Fibroblast of skin of back (primary cell): Measurements from ENCODE around the gene PLA2G10. TPM values are rescaled to one million over a fixed set of nuclear protein-coding genes. Genes with fewer than 3 reads are reported as not detected.
"Not testable (repeated sequence)": the region's sequence is repeated elsewhere in the genome, so short reads cannot be mapped to it uniquely, and the experiment has no call there.

Source experiments
- DNase-seq: peaks from one replicate; pipeline ENCODE4 v3.0.0-alpha.2; 2013
- polyA plus RNA-seq, 2 experiments: library from polyadenylated mRNA; unstranded; fragments of 120-200 nt; gene quantifications; one replicate each; pipeline ENCODE4 v1.2.1, GENCODE V29; 2013; ENCODE audit not compliant: insufficient read length in 2 of 2

The PLA2G10 gene
- polyA plus RNA-seq (2013, experiment 1 of 2; ENCODE audit: insufficient read length), result 0.12 TPM
- not detected for polyA plus RNA-seq (2013, experiment 2 of 2; ENCODE audit: insufficient read length)

DNA sequence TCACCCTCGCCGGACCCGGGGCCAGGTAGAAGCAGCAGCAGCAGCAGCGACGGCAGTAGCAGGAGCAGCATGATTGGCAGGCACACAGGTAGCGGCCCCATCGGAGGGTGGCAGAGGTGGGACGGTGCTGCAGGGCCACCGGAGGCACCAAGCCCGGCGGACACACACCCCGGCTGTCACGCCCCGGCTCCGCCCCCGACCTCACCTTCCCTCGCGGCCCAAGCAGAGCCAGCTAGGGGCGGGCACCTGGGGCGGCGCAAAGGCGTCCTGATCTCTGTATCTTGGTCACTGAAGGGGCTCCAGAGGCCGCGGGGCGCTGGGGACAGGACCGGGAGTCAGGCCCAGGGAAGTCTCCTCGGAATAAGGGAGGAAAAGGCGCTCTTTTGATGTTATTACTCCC is at the start of gene PLA2G10:
Gene PLA2G10, minus strand, starts transcription at position 180 of the 400 bp plus-strand sequence. Its CDS starts 79 bp downstream, at position 101.
- DNase-seq, result not testable (repeated sequence)

GRCh38 chr16:14742273-14743128 is 48.4 kb upstream of the PLA2G10 start, which contains the start of gene NPIPA2:
Gene NPIPA2, plus strand, starts transcription at chr16:14742533. Its CDS starts 5,533 bp downstream, at chr16:14748066.
- DNase-seq, result not testable (repeated sequence)

GRCh38 chr16:14741794-14742193 is 47.7 kb upstream of the PLA2G10 start:
- not testable (repeated sequence) for DNase-seq

DNA sequence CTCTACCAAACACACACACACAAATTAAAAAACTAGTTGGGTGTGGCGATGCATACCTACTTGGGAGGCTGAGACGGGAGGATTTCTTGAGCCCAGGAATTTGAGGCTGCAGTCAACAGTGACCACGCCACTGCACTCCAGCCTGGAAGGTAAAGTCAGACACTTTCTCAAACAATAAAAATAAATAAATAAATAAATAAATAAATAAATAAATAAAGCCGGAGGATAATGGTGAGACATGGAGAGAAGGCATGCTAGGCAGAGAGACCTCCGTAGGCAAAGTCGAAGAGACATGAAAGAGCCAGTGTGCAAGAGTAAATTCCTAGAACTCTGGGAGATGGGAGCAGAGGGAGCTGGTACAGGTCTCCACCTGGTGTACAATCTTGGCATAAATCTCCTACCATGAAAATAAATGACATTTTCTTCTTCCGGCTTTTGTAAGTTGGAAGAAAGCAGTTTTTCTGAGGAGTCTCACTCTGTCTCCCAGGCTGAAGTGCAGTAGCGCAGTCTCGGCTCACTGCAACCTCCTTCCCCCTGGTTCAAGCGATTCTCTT is 46.8 kb upstream of the PLA2G10 start:
- not testable (repeated sequence) for DNase-seq

DNA sequence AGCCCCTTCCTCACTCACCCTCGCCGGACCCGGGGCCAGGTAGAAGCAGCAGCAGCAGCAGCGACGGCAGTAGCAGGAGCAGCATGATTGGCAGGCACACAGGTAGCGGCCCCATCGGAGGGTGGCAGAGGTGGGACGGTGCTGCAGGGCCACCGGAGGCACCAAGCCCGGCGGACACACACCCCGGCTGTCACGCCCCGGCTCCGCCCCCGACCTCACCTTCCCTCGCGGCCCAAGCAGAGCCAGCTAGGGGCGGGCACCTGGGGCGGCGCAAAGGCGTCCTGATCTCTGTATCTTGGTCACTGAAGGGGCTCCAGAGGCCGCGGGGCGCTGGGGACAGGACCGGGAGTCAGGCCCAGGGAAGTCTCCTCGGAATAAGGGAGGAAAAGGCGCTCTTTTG is 39.1 kb upstream of the PLA2G10 start:
- DNase-seq, result not testable (repeated sequence)

GRCh38 chr16:14703156-14704011 is 9.3 kb upstream of the PLA2G10 start, which contains the start of gene NPIPA3:
Gene NPIPA3, plus strand, starts transcription at chr16:14703411. Its CDS starts 5,533 bp downstream, at chr16:14708944.
- not testable (repeated sequence) for DNase-seq

- DNase-seq, result not testable (repeated sequence)
Observed at GRCh38 chr16:14702672-14703071, 8.6 kb upstream of the PLA2G10 start.

- DNase-seq, result not testable (repeated sequence)
Observed at GRCh38 chr16:14701859-14702258, 7.8 kb upstream of the PLA2G10 start.

DNA sequence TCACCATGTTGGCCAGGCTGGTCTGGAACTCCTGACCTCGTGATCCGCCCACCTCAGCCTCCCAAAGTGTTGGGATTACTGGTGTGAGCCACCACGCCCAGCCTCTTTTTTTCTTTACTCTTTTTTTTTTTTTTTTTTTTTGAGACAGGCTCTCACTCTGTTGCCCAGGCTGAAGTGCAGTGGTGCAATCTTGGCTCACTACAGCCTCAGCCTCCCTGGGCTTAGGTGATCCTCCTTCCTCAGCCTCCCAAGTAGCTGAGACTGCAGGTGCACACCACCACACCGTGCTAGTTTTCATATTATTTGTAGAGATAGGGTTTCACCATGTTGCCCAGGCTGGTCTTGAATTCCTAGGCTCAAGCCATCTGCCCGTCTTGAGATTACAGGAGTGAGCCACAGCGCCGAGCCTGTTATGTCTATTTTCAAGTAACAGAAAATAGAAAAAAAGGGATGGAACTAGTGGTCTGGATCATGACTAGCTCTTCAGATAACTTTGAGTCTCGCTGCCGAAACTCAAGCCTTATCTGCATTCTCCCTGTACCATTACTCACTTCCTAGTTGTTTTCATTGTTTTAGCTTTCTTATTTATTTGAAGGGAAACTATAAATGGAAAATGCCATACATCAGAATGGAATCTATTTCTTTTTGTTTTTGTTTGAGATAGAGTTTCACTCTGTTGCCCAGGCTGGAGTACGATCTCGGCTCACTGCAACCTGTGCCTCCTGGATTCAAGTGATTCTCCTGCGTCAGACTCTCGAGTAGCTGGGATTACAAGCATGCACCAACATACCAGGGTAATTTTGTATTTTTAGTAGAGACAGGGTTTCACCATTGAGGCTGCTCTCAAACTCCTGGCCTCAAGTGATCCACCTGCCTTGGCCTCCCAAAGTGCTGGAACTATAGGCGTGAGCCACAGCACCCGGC is 8.0 kb downstream of the PLA2G10 start:
- peak; percentile 17 for DNase-seq

GRCh38 chr16:14682121-14682520 is 12.0 kb downstream of the PLA2G10 start:
- no peak for DNase-seq

DNA sequence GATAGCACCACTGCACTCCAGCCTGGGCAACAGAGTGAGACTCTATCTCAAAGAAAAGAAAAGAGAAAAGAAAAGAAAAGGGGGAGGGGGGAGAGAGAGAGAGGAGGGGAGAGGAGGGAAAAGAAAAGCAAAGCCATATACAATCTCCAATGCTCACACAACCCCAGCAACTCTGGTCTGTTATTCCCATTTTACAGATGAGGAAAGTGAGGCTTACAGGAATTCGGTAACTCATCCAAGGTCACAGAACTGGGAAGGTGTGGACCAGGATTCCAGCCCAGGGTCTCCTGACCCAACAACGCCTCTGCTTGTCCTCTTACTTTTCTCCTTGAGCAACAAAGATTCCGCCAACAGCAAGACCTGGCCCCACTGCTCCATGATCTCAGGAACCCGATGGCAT is 13.0 kb downstream of the PLA2G10 start:
- DNase-seq, result no peak

GRCh38 chr16:14680396-14680795 is 13.7 kb downstream of the PLA2G10 start:
- not testable (repeated sequence) for DNase-seq

GRCh38 chr16:14678748-14679497 is 15.2 kb downstream of the PLA2G10 start:
- no peak for DNase-seq

DNA sequence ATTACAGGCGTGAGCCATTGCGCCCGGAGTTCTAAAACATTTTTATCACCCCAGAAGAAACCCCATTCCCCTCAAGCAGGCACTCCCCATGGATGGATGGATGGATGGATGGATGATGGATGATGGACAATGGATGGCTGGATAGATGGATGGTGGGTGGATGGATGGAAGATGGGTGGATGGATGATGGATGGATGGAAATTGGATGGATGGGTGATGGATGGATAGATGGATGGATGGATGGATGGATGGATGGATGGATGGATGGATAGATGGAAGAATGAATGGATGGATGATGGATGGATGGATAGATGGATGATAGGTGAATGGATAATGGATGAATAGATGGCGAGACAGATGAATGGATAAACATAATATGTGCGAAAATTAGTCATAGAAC is 16.5 kb downstream of the PLA2G10 start:
- no peak for DNase-seq

DNA sequence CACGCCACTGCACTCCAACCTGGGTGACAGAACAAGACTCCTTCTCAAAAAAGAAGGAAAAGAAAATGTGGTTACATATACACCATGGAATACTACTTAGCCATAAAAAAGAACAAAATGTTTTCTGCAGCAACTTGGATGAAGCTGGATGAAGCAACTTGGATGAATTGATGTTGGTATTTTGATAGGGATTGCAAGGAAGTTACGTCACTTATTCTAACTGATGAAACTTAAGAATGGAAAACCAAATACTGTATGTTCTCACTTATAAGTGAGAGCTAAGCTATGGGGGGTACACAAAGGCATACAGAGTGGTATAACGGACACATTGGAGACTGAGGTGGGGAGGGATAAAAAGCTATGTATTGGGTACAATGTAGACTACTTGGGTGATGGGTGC is 17.5 kb downstream of the PLA2G10 start:
- no peak for DNase-seq

GRCh38 chr16:14672403-14672971 is 21.6 kb downstream of the PLA2G10 start:
- no peak for DNase-seq

- DNase-seq, result no peak
Observed at GRCh38 chr16:14669776-14670175, 24.3 kb downstream of the PLA2G10 start.

- no peak for DNase-seq
Observed at GRCh38 chr16:14668556-14669223, 25.4 kb downstream of the PLA2G10 start.
